ENCODE data around the gene B3GALNT2. TPM values are rescaled to one million over a fixed set of nuclear protein-coding genes. Genes with fewer than 3 reads are reported as not detected.
A peak's percentile ranks its signal among the peaks of the same experiment; 100 is the strongest.

Gene B3GALNT2
- total and polyA plus RNA-seq, 8 donors: 8.6 to 51.6 (median 37.4) TPM

DNA sequence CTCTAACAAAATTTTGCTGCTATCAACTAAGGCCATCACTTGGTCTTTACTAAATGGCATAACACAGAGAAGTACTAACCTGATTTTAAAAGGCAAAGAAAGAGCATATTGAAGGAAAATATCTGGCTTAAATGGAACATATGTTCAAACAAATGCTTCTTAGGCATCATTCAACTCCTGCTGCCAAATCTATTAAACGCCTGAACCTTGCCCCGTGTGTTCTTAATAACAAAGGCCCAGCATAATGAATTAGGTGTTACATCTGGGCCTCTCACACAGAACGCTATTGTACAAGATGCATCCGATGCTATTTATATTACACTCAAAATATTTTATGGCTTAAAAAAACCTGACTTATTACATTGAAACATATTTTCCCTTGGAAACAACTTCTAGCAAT is 48.4 kb downstream of the B3GALNT2 start:
- no peak for TF ChIP-seq CTCF (IDR thresholded peaks at IDR 0.05)
- Histone ChIP-seq H3K4me3 (no peak overlapping the region), H3K36me3 (peaks cover 0 to 46% (median 5%) of the 10 kb centered on the region in 3 donors), H3K4me1 (no peaks in the 10 kb centered on the region), H3K27me3 (no peaks in the 10 kb centered on the region), H3K9me3 (no peaks in the 10 kb centered on the region), H3K27ac (no peak overlapping the region)
- WGBS, 2 donors: 34 to 36% methylated on average over 4 of the region's 4 CpGs
- FAIRE-seq (no peak), DNase-seq (no peak), ATAC-seq (no peak)
- intact Hi-C loops (cut with DNase I): no loop called here

DNA sequence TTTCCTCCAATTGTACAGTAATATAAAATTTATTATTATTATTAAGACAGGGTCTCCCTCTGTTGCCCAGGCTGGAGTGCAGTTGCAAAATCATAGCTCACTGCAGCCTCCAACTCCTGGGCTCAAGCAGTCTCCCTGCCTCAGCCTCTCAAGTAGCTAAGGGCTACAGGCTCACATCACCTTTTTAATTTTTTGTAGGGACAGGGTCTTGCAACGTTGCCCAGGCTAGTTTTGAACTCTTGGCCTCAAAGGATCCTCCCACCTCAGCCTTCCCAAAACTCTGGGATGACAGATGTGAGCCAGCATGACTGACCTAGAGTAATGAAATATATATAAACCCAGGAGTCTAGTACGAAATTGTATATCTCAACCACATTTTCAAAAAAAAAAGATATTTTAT is 49.2 kb downstream of the B3GALNT2 start:
- H3K4me3 ChIP-seq: no peak overlapping the region
- whole genome bisulfite sequencing, 2 donors: 77 to 79% methylated on average over 2 of the region's 2 CpGs
- no peak for DNase-seq
- intact Hi-C loops (cut with DNase I): no loop called here
- H3K36me3 ChIP-seq: peaks cover 0 to 53% (median 8%) of the 10 kb centered on the region in 3 donors
- H3K9me3 ChIP-seq: no peaks in the 10 kb centered on the region
- TF ChIP-seq CTCF (IDR thresholded peaks at IDR 0.05): no peak
- no peaks in the 10 kb centered on the region for H3K4me1 ChIP-seq
- FAIRE-seq: no peak
- H3K27ac ChIP-seq: no peak overlapping the region
- no peak for ATAC-seq
- H3K27me3 ChIP-seq: no peaks in the 10 kb centered on the region

- H3K36me3 ChIP-seq: peaks cover 0 to 64% (median 11%) of the 10 kb centered on the region in 3 donors
- FAIRE-seq: no peak
- H3K27me3 ChIP-seq: no peaks in the 10 kb centered on the region
- no peak overlapping the region for H3K27ac ChIP-seq
- intact Hi-C loops (cut with DNase I): no loop called here
- no peaks in the 10 kb centered on the region for H3K9me3 ChIP-seq
- H3K4me3 ChIP-seq: no peak overlapping the region
- TF ChIP-seq CTCF (IDR thresholded peaks at IDR 0.05): no peak
- ATAC-seq: no peak
- H3K4me1 ChIP-seq: no peaks in the 10 kb centered on the region
- DNase-seq: no peak
- 90 to 92% methylated on average over 8 of the region's 8 CpGs for WGBS, 2 donors
Observed at GRCh38 chr1:235454021-235454420, 50.2 kb downstream of the B3GALNT2 start.

- intact Hi-C loops (cut with DNase I): no loop called here
- H3K27me3 ChIP-seq: no peaks in the 10 kb centered on the region
- FAIRE-seq: no peak
- no peak for DNase-seq
- ATAC-seq: peak in 2 of 4 donors; percentile 14 to 18
- peaks cover 6 to 89% (median 17%) of the 10 kb centered on the region in 3 donors for H3K36me3 ChIP-seq
- no peak for TF ChIP-seq CTCF (IDR thresholded peaks at IDR 0.05)
- WGBS, 2 donors: 72 to 80% methylated on average over 2 of the region's 2 CpGs
- no peaks in the 10 kb centered on the region for H3K4me1 ChIP-seq
- H3K9me3 ChIP-seq: no peaks in the 10 kb centered on the region
- no peak overlapping the region for H3K4me3 ChIP-seq
- H3K27ac ChIP-seq: no peak overlapping the region
Observed at GRCh38 chr1:235450886-235451483, 53.3 kb downstream of the B3GALNT2 start.

GRCh38 chr1:235450433-235450832 is 53.8 kb downstream of the B3GALNT2 start:
- H3K27ac ChIP-seq: no peak overlapping the region
- no peak for TF ChIP-seq CTCF (IDR thresholded peaks at IDR 0.05)
- no peak overlapping the region for H3K4me3 ChIP-seq
- no peak for DNase-seq
- H3K27me3 ChIP-seq: no peaks in the 10 kb centered on the region
- no peak for ATAC-seq
- WGBS, 2 donors: 82 to 91% methylated on average over 5 of the region's 5 CpGs
- intact Hi-C loops (cut with DNase I): no loop called here
- no peak for FAIRE-seq
- no peaks in the 10 kb centered on the region for H3K4me1 ChIP-seq
- peaks cover 6 to 91% (median 17%) of the 10 kb centered on the region in 3 donors for H3K36me3 ChIP-seq
- no peaks in the 10 kb centered on the region for H3K9me3 ChIP-seq

Data from pancreas (tissue), 10 donors.